Hepatocyte (in vitro differentiated cells): ENCODE data around the gene GDI2.

Source experiments
- EZH2 ChIP-seq: fragments of 200-600 bp; sonication (generic); IDR thresholded peaks from 2 replicates; pipeline ENCODE4 v1.6.1; 2016; ENCODE audit warnings: antibody characterized with exemption, mild to moderate bottlenecking, borderline replicate concordance
- TF ChIP-seq, protein P1 (sequence below): fragments of 200-600 bp; sonication (generic); IDR thresholded peaks from 2 replicates; pipeline ENCODE4 v1.5.1; 2016; ENCODE audit warnings: antibody characterized with exemption, mild to moderate bottlenecking; ENCODE audit not compliant: poor library complexity

DNA sequence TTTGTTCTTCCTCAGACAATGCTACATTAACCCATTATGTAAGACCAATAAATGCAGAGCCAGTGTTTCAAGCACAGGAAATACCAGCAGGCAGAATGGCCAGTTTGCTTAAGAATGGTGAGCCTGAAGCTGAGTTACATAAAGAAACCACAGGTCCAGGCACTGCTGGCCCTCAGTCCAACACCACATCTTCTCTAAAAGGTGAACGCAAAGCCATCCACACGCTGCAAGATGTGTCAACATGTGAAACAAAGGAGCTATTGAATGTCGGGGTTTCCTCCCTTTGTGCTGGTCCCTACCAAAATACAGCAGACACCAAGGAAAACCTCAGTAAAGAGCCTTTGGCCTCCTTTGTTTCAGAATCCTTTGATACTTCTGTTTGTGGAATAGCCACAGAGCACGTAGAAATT is 64.8 kb downstream of the GDI2 start:
- TF ChIP-seq, protein P1, sequence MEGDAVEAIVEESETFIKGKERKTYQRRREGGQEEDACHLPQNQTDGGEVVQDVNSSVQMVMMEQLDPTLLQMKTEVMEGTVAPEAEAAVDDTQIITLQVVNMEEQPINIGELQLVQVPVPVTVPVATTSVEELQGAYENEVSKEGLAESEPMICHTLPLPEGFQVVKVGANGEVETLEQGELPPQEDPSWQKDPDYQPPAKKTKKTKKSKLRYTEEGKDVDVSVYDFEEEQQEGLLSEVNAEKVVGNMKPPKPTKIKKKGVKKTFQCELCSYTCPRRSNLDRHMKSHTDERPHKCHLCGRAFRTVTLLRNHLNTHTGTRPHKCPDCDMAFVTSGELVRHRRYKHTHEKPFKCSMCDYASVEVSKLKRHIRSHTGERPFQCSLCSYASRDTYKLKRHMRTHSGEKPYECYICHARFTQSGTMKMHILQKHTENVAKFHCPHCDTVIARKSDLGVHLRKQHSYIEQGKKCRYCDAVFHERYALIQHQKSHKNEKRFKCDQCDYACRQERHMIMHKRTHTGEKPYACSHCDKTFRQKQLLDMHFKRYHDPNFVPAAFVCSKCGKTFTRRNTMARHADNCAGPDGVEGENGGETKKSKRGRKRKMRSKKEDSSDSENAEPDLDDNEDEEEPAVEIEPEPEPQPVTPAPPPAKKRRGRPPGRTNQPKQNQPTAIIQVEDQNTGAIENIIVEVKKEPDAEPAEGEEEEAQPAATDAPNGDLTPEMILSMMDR = no peak
- TF ChIP-seq EZH2 = no peak
